ENCODE measurements around the gene FOXK1. TPM values are rescaled to one million over a fixed set of nuclear protein-coding genes. Genes with fewer than 3 reads are reported as not detected.

Gene FOXK1
- total RNA-seq, 4 donors from 2014 or later = 9.6 to 35.0 (median 12.5) TPM

DNA sequence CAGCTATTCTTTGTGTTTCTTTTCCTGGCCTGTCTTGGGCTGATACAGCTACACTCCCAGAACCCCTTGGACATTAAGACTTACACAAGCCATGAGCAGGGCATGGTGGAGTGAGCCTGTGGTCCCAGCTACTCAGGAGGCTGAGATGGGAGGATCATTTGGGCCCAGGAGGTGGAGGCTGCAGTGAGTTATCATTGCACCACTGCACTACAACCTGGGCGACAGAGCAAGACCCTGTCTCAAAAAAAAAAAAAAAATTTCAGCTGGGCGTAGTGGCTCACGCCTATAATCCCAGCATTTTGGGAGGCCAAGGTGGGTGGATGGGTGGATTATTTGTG, 13.6 kb upstream of the FOXK1 start:
- TF ChIP-seq, protein P1, sequence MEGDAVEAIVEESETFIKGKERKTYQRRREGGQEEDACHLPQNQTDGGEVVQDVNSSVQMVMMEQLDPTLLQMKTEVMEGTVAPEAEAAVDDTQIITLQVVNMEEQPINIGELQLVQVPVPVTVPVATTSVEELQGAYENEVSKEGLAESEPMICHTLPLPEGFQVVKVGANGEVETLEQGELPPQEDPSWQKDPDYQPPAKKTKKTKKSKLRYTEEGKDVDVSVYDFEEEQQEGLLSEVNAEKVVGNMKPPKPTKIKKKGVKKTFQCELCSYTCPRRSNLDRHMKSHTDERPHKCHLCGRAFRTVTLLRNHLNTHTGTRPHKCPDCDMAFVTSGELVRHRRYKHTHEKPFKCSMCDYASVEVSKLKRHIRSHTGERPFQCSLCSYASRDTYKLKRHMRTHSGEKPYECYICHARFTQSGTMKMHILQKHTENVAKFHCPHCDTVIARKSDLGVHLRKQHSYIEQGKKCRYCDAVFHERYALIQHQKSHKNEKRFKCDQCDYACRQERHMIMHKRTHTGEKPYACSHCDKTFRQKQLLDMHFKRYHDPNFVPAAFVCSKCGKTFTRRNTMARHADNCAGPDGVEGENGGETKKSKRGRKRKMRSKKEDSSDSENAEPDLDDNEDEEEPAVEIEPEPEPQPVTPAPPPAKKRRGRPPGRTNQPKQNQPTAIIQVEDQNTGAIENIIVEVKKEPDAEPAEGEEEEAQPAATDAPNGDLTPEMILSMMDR (IDR thresholded peaks at IDR 0.05; ENCODE audit: low read depth) = no peak

DNA sequence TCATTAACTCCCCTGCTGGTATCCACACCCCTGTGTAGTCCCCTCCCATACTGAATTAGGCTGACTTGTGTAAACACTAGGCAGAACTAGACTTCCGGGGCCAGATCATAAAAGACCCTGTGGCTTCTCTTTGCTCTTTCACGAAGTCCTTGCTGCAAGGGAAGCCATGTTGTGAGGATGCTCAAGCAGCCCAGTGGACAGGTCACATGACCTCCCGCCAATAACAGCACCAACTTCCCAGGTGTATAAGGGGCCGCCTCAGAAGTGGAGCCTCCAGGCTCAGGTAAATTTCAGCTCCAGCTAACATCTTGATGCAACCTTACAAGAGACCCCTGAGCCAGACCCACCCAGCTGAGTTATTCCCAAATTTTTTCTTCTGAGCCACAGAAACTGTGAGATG, 11.3 kb upstream of the FOXK1 start:
- TF ChIP-seq, protein P1 (IDR thresholded peaks at IDR 0.05; ENCODE audit: low read depth) = no peak

DNA sequence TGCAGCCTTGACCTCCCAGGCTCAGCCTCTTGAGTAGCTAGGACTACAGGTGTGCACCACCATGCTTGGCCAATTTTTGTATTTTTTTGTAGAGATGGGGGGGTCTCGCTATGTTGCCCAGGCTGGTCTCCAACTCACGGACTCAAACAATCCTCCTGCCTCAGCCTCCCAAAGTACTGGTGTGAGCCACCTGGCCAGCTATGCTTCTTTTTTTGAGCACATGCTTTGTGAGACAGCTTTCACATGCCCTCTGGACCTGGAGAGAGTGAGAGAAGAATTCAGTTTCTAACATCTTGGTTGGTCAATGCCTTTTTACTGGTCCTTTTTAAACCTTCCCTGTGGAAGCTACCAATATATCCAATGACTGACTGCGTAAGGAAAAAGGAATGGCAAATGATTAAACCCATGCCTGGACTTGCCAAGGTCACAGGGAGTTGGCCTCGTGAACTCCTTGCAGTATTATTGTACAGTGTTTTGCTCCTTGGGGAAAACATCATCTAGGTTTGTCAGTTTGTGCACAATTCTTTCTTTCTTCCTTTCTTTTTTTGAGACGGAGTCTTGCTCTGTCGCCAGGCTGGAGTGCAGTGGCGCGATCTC, 6.2 kb upstream of the FOXK1 start:
- TF ChIP-seq, protein P1 (IDR thresholded peaks at IDR 0.05; ENCODE audit: low read depth) = no peak

DNA sequence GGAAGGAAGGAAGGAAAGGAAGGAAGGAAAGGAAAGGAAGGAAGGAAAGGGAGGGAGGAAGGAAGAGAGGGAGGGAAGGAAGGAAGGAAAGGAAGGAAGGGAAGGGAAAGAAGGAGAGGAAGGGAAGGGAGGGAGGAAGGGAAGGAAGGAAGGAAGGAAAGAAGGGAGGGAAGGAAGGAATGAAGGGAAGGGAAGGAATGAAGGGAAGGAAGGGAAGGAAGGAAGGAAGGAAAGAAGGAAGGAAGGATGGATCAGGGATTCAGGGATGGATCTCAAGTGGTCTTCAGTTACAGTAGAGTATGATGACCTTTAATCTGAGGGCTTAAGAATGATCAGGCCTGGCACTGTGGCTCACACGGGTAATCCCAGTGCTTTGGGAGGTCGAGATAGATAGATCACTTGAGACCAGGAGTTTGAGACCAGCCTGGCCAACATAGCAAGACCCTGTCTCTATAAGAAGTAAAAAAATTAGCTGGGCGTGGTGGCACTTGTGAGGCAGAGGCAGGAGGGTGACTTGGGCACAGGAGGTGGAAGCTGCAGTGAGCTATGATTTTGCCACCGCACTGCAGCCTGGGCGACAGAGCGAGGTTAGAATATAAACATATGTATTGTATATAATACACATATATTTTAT, 760 bp upstream of the FOXK1 start:
- TF ChIP-seq, protein P1 (IDR thresholded peaks at IDR 0.05; ENCODE audit: low read depth) = no peak

DNA sequence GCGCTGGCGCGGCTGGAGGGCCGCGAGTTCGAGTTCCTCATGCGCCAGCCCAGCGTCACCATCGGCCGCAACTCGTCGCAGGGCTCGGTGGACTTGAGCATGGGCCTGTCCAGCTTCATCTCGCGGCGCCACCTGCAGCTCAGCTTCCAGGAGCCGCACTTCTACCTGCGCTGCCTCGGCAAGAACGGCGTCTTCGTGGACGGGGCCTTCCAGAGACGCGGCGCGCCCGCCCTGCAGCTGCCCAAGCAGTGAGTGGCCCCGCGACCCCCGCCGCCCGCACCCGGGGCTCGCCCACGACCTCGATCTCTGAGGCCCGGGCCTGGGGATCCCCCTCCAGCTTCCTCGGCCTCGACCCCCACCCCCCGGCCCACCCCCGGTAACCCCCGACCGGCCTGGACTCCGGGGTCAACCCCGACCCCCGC, 537 bp downstream of the FOXK1 start:
- TF ChIP-seq, protein P1 (IDR thresholded peaks at IDR 0.05; ENCODE audit: low read depth) = no peak

DNA sequence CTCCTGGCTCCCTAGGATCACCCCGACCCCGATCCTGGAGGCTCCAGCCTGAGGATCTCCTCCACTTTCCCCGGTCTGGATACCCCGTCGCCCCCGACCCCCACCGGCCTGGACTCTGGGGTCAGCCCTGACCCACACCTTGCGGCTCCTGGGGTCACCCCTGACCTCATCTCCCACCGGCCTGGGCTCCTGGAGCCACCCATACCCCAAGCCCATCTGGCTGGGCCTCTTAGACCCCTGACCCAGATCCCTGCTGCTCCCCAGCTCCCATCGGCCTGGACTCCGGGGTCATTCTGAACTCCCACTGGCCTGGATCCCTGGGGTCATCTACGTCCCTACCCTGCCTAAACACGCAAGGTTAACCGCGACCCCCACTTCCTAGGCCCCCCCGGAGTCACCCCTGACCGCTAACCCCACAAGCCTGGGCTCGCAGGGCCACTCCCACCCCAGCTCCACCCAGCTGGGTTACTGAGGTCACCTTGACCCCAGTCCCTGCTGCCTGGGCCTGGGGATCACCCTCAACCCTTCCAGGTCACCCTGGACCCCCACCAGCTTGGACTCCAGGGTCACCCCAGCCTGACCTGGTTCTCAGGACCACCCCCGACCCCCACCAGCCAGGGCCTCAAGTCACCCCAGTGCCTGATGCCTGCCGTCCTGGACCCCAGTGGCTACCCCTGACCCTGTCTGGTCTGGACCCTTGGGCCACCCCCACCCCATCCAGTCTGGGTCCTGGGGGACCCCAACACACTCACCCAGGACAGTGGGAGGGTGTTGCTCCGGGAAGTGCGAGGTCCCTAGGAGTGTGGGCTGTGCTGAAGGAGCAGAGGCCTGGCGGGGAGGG, 1.2 kb downstream of the FOXK1 start:
- TF ChIP-seq, protein P1 (IDR thresholded peaks at IDR 0.05; ENCODE audit: low read depth) = no peak

DNA sequence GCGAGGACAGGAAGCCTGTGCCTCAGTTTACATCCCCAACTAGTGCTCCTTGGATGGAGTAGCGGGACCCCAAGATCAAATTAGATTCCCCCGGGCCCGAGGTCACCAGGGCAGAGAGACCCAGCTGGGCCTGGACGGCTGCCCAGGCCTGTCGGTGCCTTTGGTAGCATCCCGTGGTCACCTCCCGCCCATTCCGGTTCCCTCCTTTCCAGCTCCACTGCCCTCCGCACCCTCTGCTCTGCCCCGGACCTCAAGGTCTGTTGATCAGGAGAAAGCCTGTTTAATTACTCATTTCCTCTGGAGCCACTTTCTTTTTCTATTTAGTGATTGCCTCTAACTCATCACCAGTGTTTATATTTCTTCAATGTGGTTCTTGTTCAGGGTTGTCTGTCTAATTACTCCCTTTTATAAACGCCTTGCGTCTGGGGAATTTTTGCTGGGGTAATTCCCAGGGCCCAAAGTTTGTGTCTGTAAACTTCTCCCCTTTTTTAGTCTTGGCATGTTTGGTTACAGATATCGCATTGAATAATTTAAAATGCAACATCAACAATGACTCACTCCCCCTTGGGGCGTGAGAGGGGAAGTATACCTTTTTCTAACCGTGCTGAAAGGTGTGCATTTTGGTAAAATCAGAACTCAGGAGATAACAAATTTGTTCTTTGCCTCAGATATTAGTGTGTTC, 1.9 kb downstream of the FOXK1 start:
- TF ChIP-seq, protein P1 (IDR thresholded peaks at IDR 0.05; ENCODE audit: low read depth) = no peak
